GM21447 (cell line): ENCODE data around the gene SLC9A6.

Experiments
- ATAC-seq: cut with Tn5 transposase; IDR thresholded peaks from one replicate; pipeline ENCODE4 v1.9.1; 2021; ENCODE audit not compliant: unreplicated experiment

The SLC9A6 gene

GRCh38 chrX:135985157-135985972 is at the start of gene SLC9A6:
TSS of gene SLC9A6 (plus strand) at chrX:135985435. CDS start at chrX:135985659, 224 bp downstream.
- ATAC-seq: peak; percentile 85

- ATAC-seq: no peak
These were observed 40.7 kb upstream of the SLC9A6 start for GRCh38 chrX:135944486-135944885.

- ATAC-seq: no peak
These were observed 33.9 kb upstream of the SLC9A6 start for GRCh38 chrX:135951291-135951690.

GRCh38 chrX:135973025-135973547 is 12.1 kb upstream of the SLC9A6 start:
- peak; percentile 49 for ATAC-seq

GRCh38 chrX:135973548-135974278 is 11.5 kb upstream of the SLC9A6 start, which contains the start of gene MMGT1:
TSS of gene MMGT1 (minus strand) at chrX:135973988. CDS start at chrX:135973675, 313 bp downstream.
- ATAC-seq: peak; percentile 76

GRCh38 chrX:135974279-135974856 is 10.9 kb upstream of the SLC9A6 start:
- no peak for ATAC-seq

- no peak for ATAC-seq
These were observed 9.8 kb upstream of the SLC9A6 start for GRCh38 chrX:135975421-135975820.

GRCh38 chrX:135977611-135978010 is 7.6 kb upstream of the SLC9A6 start:
- no peak for ATAC-seq

- ATAC-seq: no peak
These were observed 4.2 kb upstream of the SLC9A6 start for GRCh38 chrX:135981010-135981409.

GRCh38 chrX:135981668-135982067 is 3.6 kb upstream of the SLC9A6 start:
- no peak for ATAC-seq

- no peak for ATAC-seq
These were observed 2.4 kb upstream of the SLC9A6 start for GRCh38 chrX:135982860-135983259.

GRCh38 chrX:135984256-135984655 is 979 bp upstream of the SLC9A6 start:
- ATAC-seq: no peak

- ATAC-seq: peak; percentile 10
These were observed 461 bp upstream of the SLC9A6 start for GRCh38 chrX:135984791-135985156.

GRCh38 chrX:135985973-135986310 is 707 bp downstream of the SLC9A6 start:
- ATAC-seq: no peak

GRCh38 chrX:135988245-135988644 is 3.0 kb downstream of the SLC9A6 start:
- ATAC-seq: no peak

GRCh38 chrX:136015016-136015415 is 29.8 kb downstream of the SLC9A6 start:
- ATAC-seq: no peak

GRCh38 chrX:136016881-136017280 is 31.6 kb downstream of the SLC9A6 start:
- ATAC-seq: no peak

GRCh38 chrX:136019226-136019625 is 34.0 kb downstream of the SLC9A6 start:
- ATAC-seq: no peak

- ATAC-seq: peak; percentile 74
These were observed 35.9 kb downstream of the SLC9A6 start for GRCh38 chrX:136021160-136021559.

- ATAC-seq: peak; percentile 81
These were observed 36.7 kb downstream of the SLC9A6 start for GRCh38 chrX:136021903-136022302.

GRCh38 chrX:136025091-136025490 is 39.9 kb downstream of the SLC9A6 start:
- ATAC-seq: no peak
